Stimulated activated CD4-positive, alpha-beta T cell treated with anti-CD3 and anti-CD28 coated beads, Interleukin-4, amount 100 ng/mL, for 4 hours (primary cell): ENCODE results near the gene CD300LF.

Experiments used
- DNase-seq, 2 experiments: peaks; one replicate each; pipeline ENCODE4 v3.0.0-alpha.2; 2020

CD300LF gene

DNA sequence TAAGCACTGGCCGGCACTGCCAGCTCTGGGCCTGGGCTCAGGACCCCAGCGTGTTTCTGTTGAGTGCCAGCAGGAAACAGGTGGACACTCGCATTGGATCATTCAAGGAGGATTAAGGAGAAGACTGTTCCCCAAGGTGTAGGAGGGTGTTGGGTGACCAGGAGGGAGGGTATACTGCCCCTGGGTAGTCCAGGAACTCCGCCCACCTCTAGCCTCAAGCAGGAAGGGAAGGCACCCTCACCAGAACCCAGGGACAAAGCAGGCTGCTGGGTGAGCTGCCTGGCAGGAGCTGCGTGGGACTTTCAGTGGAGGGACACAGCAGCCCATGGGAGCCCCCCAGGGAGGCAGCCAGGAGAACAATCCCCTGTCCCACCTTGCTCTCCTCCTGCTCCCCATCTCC, 16.6 kb upstream of the CD300LF start:
- DNase-seq: no peak

- no peak for DNase-seq
Observed at GRCh38 chr17:74728702-74729075, 16.0 kb upstream of the CD300LF start.

GRCh38 chr17:74728033-74728701, 15.4 kb upstream of the CD300LF start:
- no peak for DNase-seq

DNA sequence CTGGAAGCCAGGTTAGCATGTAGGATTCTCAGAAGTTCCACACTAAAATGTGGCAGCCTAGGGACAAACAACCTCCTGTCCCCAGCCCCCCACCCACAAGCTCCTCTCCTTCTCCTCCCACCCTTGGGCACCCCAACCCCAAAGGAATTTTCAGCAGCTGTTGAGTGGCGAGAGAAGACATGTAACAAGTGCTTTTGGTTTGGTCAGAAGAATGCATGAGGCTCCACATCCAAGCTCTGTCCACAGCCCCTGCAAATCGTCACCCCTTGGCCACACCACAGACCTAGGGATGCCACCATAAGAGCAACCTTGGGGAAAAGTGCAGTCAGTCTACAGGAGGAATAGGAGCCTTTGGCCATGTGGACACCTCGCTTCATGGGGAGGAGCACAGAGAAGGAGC, 12.4 kb upstream of the CD300LF start:
- no peak for DNase-seq

DNA sequence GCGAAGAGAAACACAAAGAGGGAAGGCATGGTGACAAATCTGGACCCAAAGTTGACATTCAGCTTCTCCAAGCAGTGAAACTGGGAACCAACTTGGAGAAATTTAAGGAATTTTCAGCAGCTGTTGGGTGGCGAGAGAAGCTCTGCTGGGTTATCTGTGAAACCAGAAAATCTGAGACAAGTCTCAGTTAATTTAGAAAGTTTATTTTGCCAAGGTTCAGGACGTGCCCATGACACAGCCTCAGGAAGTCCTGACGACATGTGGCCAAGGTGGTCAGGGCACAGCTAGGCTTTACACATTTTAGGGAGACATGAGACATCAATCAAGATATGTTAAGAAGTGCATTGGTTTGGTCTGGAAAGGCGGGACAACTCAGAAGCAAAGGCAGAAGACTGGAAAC, 11.2 kb upstream of the CD300LF start:
- no peak for DNase-seq

- DNase-seq: no peak
Observed at GRCh38 chr17:74722782-74723181, 10.1 kb upstream of the CD300LF start.

GRCh38 chr17:74720506-74720905, 7.8 kb upstream of the CD300LF start:
- no peak for DNase-seq

DNA sequence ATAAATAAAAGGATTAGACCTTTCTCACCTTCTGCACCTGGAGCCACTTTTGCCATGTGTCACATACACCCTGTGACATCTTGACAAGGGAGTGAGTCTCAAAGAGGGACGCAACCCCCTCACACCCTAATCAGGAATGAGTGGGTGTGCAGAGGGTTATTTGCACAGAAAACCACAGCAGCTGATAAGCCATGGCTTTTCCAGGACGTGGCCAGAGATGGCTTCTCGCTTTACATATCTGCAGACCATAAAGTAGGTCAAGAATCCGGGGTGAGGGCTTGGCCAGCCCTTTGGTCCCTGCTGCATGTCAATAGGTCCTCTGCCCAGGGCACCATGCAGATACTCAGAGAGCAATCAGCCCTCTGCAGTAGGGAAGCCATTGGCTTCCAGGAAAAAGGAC, 2.4 kb upstream of the CD300LF start:
- DNase-seq: no peak

DNA sequence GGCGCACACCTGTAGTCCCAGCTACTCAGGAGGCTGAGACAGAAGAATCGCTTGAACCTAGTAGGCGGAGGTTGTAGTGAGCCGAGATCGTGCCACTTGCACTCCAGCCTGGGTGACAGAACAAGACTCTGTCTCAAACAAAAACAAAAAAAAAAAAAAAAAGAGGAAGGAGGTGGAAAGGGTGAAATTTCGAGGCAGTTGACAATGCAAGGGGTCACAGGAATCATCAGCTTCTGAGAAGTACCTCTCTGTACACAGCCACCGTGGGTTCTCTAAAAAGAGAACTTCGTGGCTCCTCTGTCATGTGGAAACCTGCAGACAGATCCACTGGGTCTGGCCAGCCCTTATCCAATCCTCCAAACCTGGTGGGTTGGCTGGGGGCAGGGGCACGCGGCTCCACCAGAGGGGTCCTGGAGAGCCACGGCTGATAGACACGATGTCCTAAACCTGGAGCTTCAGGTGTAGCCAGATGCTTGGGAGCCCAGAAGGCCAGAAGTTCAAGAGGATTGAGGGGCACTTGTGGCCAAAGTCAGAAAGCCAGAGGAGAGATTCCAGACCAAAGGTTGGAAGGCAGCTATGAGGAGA, 540 bp upstream of the CD300LF start:
- DNase-seq: no peak

GRCh38 chr17:74712301-74712700, 422 bp downstream of the CD300LF start:
- no peak for DNase-seq

DNA sequence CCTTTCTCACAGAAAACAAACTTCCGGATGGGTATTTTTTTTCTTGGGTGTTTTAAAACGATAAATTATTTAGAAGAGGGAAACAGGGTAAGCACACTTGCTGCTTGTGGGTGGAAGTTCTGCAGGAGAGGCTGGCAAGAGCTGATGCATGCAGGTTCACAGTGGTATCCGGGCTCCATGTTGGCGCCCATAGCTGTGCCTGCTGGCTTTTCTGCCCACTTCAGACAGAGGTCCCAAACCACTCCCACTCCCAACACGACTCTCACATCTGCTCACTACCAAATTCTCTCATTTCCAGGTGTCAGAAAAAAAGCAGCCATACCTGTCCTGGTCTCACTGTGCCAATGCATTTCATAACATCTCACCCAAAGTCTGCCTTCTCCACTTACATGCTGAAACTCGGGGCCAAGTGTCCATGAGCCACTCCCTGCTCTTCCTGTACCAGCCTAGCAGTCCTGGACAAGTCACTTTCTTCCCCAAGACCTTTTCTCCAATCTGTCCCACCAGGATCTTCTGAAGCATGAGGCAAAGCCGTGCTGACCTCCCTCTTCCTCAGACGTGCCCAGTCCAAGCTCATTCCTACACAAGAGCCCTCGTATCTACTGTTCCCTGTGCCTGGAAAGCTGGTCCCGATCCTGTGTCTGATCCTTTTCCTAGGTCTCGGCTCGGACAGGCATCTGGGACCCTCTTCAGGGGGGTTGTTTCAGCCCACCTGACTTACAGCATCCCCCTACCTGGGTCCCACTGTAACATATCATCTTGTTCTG, 1.5 kb downstream of the CD300LF start:
- no peak for DNase-seq

- DNase-seq: no peak
Observed at GRCh38 chr17:74704544-74704943, 8.2 kb downstream of the CD300LF start.

- DNase-seq: no peak
Observed at GRCh38 chr17:74703311-74703710, 9.4 kb downstream of the CD300LF start.

- DNase-seq: no peak
Observed at GRCh38 chr17:74702116-74702871, 10.4 kb downstream of the CD300LF start.

DNA sequence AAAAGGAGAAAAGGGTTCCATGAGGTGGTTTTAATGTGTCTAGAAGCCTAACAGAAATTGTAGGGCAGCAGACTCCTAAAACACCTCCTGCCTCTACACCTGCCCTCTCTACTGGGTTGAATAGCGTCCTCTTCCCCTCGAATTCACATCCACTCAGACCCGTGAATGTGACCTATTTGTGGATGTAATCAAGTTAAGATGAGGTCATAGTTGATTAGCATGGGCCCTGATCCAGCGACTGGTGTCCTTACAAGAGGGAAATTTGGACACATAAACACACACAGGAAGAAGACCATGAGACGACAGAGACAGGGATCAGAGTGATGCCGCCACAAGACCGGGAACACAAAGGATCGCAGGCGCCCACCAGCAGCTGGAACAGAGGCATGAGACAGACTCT, 13.5 kb downstream of the CD300LF start:
- DNase-seq: no peak

- DNase-seq: no peak
Observed at GRCh38 chr17:74698069-74698468, 14.7 kb downstream of the CD300LF start.

- no peak for DNase-seq
Observed at GRCh38 chr17:74697515-74697914, 15.2 kb downstream of the CD300LF start.

DNA sequence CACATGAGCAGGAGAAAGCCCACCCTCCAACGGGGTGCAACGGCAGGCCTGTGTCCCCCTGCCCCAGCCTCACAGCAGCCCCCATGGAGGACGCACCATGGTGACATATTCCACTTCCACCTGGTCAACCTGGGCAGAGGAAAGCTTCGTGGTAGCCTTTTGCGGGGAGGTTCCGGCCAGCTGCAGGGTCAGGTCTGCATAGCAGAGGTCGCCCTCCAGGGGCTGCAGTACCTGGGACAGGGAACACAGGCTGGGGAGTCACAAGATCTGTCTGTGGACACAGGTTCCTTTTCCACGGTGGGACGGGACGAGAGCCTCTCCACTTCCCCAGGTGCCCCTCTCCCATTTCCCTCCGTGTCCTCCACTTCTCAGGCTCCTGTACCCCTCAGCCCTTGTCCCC, 17.1 kb downstream of the CD300LF start:
- DNase-seq: no peak

DNA sequence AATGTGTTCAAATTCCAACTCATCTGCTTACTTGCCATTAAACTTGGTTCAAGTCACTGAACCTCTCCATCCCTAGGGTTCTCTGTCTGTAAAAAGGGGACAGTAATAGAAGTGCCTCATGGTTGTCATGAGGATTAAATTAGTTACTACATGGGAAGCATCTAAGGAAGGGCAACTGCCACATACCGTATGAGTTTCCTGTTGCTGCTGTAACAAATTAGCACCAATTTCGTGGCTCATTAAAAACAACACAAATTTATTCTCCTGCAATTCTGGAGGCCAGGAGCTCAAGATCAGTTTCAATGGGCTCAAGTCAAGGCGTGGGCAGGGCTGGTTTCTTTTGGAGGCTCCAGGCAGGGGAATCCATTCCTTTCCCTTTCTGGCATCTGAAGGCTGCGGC, 18.6 kb downstream of the CD300LF start:
- DNase-seq: no peak

GRCh38 chr17:74691151-74691550, 21.6 kb downstream of the CD300LF start:
- DNase-seq: no peak

- DNase-seq: no peak
Observed at GRCh38 chr17:74690409-74690825, 22.3 kb downstream of the CD300LF start.

DNA sequence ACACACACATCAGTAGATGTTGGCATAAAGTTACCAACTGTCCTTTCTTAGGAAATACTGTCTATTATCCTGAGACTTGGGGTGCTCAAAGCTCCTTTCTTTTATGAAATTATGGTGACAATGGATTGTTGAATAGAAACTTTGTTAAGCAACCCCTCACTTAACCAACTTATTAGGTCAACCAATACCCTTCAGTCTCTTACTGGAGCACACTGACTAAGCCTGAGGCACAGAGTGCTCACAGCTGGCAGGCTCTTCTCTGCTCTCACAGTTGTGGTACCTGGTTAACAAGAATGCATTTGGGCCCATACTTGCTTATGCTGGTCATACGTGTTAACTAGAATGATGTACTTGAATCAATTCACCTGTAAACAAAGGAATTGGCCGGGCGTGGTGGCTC, 24.8 kb downstream of the CD300LF start:
- no peak for DNase-seq

- no peak for DNase-seq
Observed at GRCh38 chr17:74686761-74687160, 26.0 kb downstream of the CD300LF start.
